ENCODE data around the gene TLX2. TPM values are rescaled to one million over a fixed set of nuclear protein-coding genes. Genes with fewer than 3 reads are reported as not detected.

Gene TLX2
- total RNA-seq, 1 donor from 2014 or later, result not detected

DNA sequence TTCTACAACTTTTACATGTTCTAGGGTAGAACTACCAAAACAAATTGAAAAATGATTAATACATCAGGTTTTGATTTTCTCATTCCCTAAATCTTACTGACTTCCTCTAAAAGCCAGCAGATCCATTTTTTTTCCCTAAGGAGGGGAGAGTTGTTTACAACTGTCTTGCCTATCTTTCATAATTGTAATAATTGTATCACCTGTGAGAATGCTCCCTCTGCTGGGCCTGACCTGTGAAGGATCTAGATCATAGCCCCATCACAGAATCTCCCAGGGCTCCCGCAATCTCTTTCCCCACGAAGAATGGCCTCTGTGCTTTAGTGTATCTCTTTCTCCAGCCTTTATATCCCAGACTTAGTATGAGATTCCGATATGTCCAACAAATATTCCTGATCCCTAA is 30.4 kb downstream of the TLX2 start:
- H3K36me3 Mint-ChIP-seq, result peaks cover 13% of the 10 kb centered on the region
- peaks cover 6% of the 10 kb centered on the region for H4K20me1 ChIP-seq (ENCODE audit: low read depth)
- no peaks in the 10 kb centered on the region for H3K79me2 ChIP-seq (ENCODE audit: low read depth)

DNA sequence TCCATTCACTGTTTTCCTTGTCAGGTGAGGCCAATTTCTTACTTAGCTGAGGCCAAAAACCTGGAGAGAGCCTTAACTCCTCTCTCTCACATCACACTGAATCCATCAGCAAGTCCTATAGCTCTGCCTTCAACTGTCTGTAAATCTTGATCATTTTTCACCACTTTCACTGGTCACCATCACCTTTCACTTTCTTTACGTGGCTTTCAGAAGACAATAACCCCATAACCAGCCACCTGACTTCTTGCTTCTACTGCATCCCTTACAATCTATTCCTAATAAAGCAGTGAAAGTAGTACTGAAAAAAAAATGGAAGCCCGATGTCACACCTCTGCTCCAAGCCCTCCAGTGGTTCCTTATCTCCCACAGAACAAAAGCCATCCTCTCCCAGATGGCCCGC is 31.8 kb downstream of the TLX2 start:
- Mint-ChIP-seq H3K4me3 (no peak overlapping the region), H3K27ac (no peak overlapping the region), H3K27me3 (ENCODE audit: insufficient read depth, low read depth) (peaks cover 21% of the 10 kb centered on the region), H3K9me3 (no peaks in the 10 kb centered on the region), H3K4me1 (peaks cover 16% of the 10 kb centered on the region), H3K36me3 (peaks cover 19% of the 10 kb centered on the region)
- DNase-seq (ENCODE audit: low spot score), result no peak
- Histone ChIP-seq H4K20me1 (ENCODE audit: low read depth) (peaks cover 6% of the 10 kb centered on the region), H3K27ac (no peak overlapping the region), H3K4me1 (peaks cover 4% of the 10 kb centered on the region), H3K9me3 (ENCODE audit: low read depth) (no peaks in the 10 kb centered on the region), H3K36me3 (no peaks in the 10 kb centered on the region), H3K4me3 (no peak overlapping the region), H3K79me2 (ENCODE audit: low read depth) (peaks cover 4% of the 10 kb centered on the region), H2AFZ (replicated peaks) (no peak overlapping the region), H3K27me3 (peaks cover 38% of the 10 kb centered on the region), H3K9ac (no peak overlapping the region), H3K4me2 (no peak overlapping the region), H3F3A (ENCODE audit: low read depth) (peaks cover 13% of the 10 kb centered on the region)
- TF ChIP-seq EZH2phosphoT487 (IDR thresholded peaks at IDR 0.05) (no peak), EZH2 (IDR thresholded peaks at IDR 0.05) (no peak)
- TF ChIP-seq, protein P1, sequence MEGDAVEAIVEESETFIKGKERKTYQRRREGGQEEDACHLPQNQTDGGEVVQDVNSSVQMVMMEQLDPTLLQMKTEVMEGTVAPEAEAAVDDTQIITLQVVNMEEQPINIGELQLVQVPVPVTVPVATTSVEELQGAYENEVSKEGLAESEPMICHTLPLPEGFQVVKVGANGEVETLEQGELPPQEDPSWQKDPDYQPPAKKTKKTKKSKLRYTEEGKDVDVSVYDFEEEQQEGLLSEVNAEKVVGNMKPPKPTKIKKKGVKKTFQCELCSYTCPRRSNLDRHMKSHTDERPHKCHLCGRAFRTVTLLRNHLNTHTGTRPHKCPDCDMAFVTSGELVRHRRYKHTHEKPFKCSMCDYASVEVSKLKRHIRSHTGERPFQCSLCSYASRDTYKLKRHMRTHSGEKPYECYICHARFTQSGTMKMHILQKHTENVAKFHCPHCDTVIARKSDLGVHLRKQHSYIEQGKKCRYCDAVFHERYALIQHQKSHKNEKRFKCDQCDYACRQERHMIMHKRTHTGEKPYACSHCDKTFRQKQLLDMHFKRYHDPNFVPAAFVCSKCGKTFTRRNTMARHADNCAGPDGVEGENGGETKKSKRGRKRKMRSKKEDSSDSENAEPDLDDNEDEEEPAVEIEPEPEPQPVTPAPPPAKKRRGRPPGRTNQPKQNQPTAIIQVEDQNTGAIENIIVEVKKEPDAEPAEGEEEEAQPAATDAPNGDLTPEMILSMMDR (IDR thresholded peaks at IDR 0.05), result no peak

More for the DNA sequence above, 30.4 kb downstream of the TLX2 start:
- Mint-ChIP-seq H3K27me3 (ENCODE audit: insufficient read depth, low read depth) (peaks cover 11% of the 10 kb centered on the region), H3K27ac (no peak overlapping the region), H3K9me3 (no peaks in the 10 kb centered on the region), H3K4me1 (peaks cover 10% of the 10 kb centered on the region), H3K4me3 (no peak overlapping the region)
- Histone ChIP-seq H3K27me3 (peaks cover 26% of the 10 kb centered on the region), H3K27ac (no peak overlapping the region), H3K4me3 (no peak overlapping the region), H3F3A (ENCODE audit: low read depth) (peaks cover 10% of the 10 kb centered on the region), H3K9ac (no peak overlapping the region), H2AFZ (replicated peaks) (no peak overlapping the region), H3K9me3 (ENCODE audit: low read depth) (no peaks in the 10 kb centered on the region), H3K4me2 (no peak overlapping the region), H3K4me1 (peaks cover 4% of the 10 kb centered on the region), H3K36me3 (no peaks in the 10 kb centered on the region)
- DNase-seq (ENCODE audit: low spot score), result no peak
- TF ChIP-seq EZH2 (IDR thresholded peaks at IDR 0.05), result no peak
- TF ChIP-seq, protein P1 (IDR thresholded peaks at IDR 0.05), result no peak
- no peak for TF ChIP-seq EZH2phosphoT487 (IDR thresholded peaks at IDR 0.05)

DNA sequence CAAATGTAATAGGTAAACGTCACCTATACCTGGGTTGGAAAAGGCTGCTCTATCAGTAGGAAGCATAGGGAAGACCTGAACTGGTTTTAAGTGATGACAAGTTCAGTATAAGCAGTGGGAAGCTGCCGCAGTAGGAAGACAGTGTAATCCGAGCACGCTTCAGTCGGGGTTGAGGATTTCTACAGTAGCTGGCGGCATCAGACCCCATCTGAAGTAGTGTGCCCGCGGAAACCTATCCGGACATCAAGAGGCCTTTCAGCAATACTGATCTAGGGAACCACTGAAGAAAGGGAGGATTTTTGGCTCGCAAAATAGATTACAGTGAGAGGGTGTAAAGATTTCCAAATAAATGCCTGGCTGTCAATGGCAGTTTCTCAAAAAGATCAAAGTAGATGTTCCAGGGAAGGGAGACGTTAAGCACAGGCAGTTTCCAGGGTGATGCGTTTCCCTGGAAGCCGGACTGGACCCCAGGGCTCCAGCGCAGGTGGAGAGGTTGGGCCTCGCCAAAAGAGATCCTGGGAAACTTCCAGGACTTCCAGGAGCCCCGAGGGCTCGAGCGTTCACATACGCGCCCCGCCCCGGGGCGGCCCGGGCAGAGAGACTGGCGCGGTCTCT is 34.1 kb downstream of the TLX2 start:
- TF ChIP-seq EZH2 (IDR thresholded peaks at IDR 0.05) (no peak), EZH2phosphoT487 (IDR thresholded peaks at IDR 0.05) (no peak)
- TF ChIP-seq, protein P1 (IDR thresholded peaks at IDR 0.05), result no peak
- Mint-ChIP-seq H3K27ac (no peak overlapping the region), H3K27me3 (ENCODE audit: insufficient read depth, low read depth) (peaks cover 19% of the 10 kb centered on the region), H3K4me1 (peaks cover 23% of the 10 kb centered on the region), H3K4me3 (peak overlapping the region; percentile 86), H3K9me3 (no peaks in the 10 kb centered on the region), H3K36me3 (peaks cover 26% of the 10 kb centered on the region)
- Histone ChIP-seq H3K27me3 (peaks cover 45% of the 10 kb centered on the region), H3K4me2 (peak overlapping the region; percentile 74), H3K9ac (no peak overlapping the region), H3K27ac (no peak overlapping the region), H3K79me2 (ENCODE audit: low read depth) (peaks cover 15% of the 10 kb centered on the region), H4K20me1 (ENCODE audit: low read depth) (peaks cover 14% of the 10 kb centered on the region), H3K4me3 (peak overlapping the region; percentile 51), H3K4me1 (peaks cover 11% of the 10 kb centered on the region), H3K9me3 (ENCODE audit: low read depth) (no peaks in the 10 kb centered on the region), H2AFZ (replicated peaks) (peak overlapping the region; percentile 95), H3K36me3 (no peaks in the 10 kb centered on the region), H3F3A (ENCODE audit: low read depth) (peaks cover 23% of the 10 kb centered on the region)
- DNase-seq (ENCODE audit: low spot score), result peak; percentile 41
